Measurements from ENCODE around the gene GGA1.

GGA1 gene

GRCh38 chr22:37669586-37669985, 61.0 kb downstream of the GGA1 start:
- Histone ChIP-seq H3K9me3 (ENCODE audit: control insufficient read depth, low read length) (no peaks in the 10 kb centered on the region), H3K4me1 (ENCODE audit: control insufficient read depth, insufficient read depth, low read length) (peaks cover 8% of the 10 kb centered on the region), H3K9ac (ENCODE audit: low read length) (no peak overlapping the region), H3K36me3 (ENCODE audit: control insufficient read depth, insufficient read depth, low read length) (no peaks in the 10 kb centered on the region), H3K4me3 (ENCODE audit: low read length) (no peak overlapping the region), H3K27me3 (ENCODE audit: control insufficient read depth, insufficient read depth, low read length) (no peaks in the 10 kb centered on the region)

GRCh38 chr22:37672206-37672919, 63.7 kb downstream of the GGA1 start:
- Histone ChIP-seq H3K9ac (ENCODE audit: low read length) (no peak overlapping the region), H3K9me3 (ENCODE audit: control insufficient read depth, low read length) (no peaks in the 10 kb centered on the region), H3K27me3 (ENCODE audit: control insufficient read depth, insufficient read depth, low read length) (no peaks in the 10 kb centered on the region), H3K4me1 (ENCODE audit: control insufficient read depth, insufficient read depth, low read length) (peaks cover 36% of the 10 kb centered on the region), H3K36me3 (ENCODE audit: control insufficient read depth, insufficient read depth, low read length) (no peaks in the 10 kb centered on the region), H3K4me3 (ENCODE audit: low read length) (no peak overlapping the region)

- peaks cover 37% of the 10 kb centered on the region for H3K4me1 ChIP-seq (ENCODE audit: control insufficient read depth, insufficient read depth, low read length)
These were observed 64.4 kb downstream of the GGA1 start for GRCh38 chr22:37672920-37673455.

GRCh38 chr22:37674248-37674647, 65.6 kb downstream of the GGA1 start:
- Histone ChIP-seq H3K4me3 (ENCODE audit: low read length) (no peak overlapping the region), H3K27me3 (ENCODE audit: control insufficient read depth, insufficient read depth, low read length) (no peaks in the 10 kb centered on the region), H3K9ac (ENCODE audit: low read length) (no peak overlapping the region), H3K36me3 (ENCODE audit: control insufficient read depth, insufficient read depth, low read length) (no peaks in the 10 kb centered on the region), H3K4me1 (ENCODE audit: control insufficient read depth, insufficient read depth, low read length) (peaks cover 37% of the 10 kb centered on the region), H3K9me3 (ENCODE audit: control insufficient read depth, low read length) (no peaks in the 10 kb centered on the region)

More at GRCh38 chr22:37672920-37673455, 64.4 kb downstream of the GGA1 start:
- Histone ChIP-seq H3K9ac (ENCODE audit: low read length) (no peak overlapping the region), H3K27me3 (ENCODE audit: control insufficient read depth, insufficient read depth, low read length) (no peaks in the 10 kb centered on the region), H3K9me3 (ENCODE audit: control insufficient read depth, low read length) (no peaks in the 10 kb centered on the region), H3K36me3 (ENCODE audit: control insufficient read depth, insufficient read depth, low read length) (no peaks in the 10 kb centered on the region), H3K4me3 (ENCODE audit: low read length) (no peak overlapping the region)

- Histone ChIP-seq H3K4me1 (ENCODE audit: control insufficient read depth, insufficient read depth, low read length) (peaks cover 37% of the 10 kb centered on the region), H3K27me3 (ENCODE audit: control insufficient read depth, insufficient read depth, low read length) (no peaks in the 10 kb centered on the region), H3K9me3 (ENCODE audit: control insufficient read depth, low read length) (no peaks in the 10 kb centered on the region), H3K4me3 (ENCODE audit: low read length) (peak within 1 kb of the TSS; percentile 50), H3K36me3 (ENCODE audit: control insufficient read depth, insufficient read depth, low read length) (no peaks in the 10 kb centered on the region), H3K9ac (ENCODE audit: low read length) (peak within 1 kb of the TSS; percentile 65)
These were observed 66.6 kb downstream of the GGA1 start, which contains the start of gene LGALS1 for GRCh38 chr22:37674951-37675929. TSS of gene LGALS1 (plus strand) at chr22:37675636. CDS start at chr22:37675703, 67 bp downstream.

GRCh38 chr22:37675930-37676735, 67.5 kb downstream of the GGA1 start:
- Histone ChIP-seq H3K4me3 (ENCODE audit: low read length) (peak overlapping the region; percentile 50), H3K4me1 (ENCODE audit: control insufficient read depth, insufficient read depth, low read length) (peaks cover 38% of the 10 kb centered on the region), H3K9ac (ENCODE audit: low read length) (peak overlapping the region; percentile 65), H3K9me3 (ENCODE audit: control insufficient read depth, low read length) (no peaks in the 10 kb centered on the region), H3K36me3 (ENCODE audit: control insufficient read depth, insufficient read depth, low read length) (no peaks in the 10 kb centered on the region), H3K27me3 (ENCODE audit: control insufficient read depth, insufficient read depth, low read length) (no peaks in the 10 kb centered on the region)

- Histone ChIP-seq H3K9me3 (ENCODE audit: control insufficient read depth, low read length) (no peaks in the 10 kb centered on the region), H3K4me1 (ENCODE audit: control insufficient read depth, insufficient read depth, low read length) (peaks cover 45% of the 10 kb centered on the region), H3K4me3 (ENCODE audit: low read length) (peak overlapping the region; percentile 41), H3K36me3 (ENCODE audit: control insufficient read depth, insufficient read depth, low read length) (no peaks in the 10 kb centered on the region), H3K9ac (ENCODE audit: low read length) (peak overlapping the region; percentile 65), H3K27me3 (ENCODE audit: control insufficient read depth, insufficient read depth, low read length) (no peaks in the 10 kb centered on the region)
These were observed 68.3 kb downstream of the GGA1 start for GRCh38 chr22:37676736-37677492.

- Histone ChIP-seq H3K9me3 (ENCODE audit: control insufficient read depth, low read length) (no peaks in the 10 kb centered on the region), H3K36me3 (ENCODE audit: control insufficient read depth, insufficient read depth, low read length) (no peaks in the 10 kb centered on the region), H3K4me1 (ENCODE audit: control insufficient read depth, insufficient read depth, low read length) (peaks cover 45% of the 10 kb centered on the region), H3K9ac (ENCODE audit: low read length) (peak overlapping the region; percentile 65), H3K4me3 (ENCODE audit: low read length) (peak overlapping the region; percentile 41), H3K27me3 (ENCODE audit: control insufficient read depth, insufficient read depth, low read length) (no peaks in the 10 kb centered on the region)
These were observed 68.9 kb downstream of the GGA1 start for GRCh38 chr22:37677493-37677974.

GRCh38 chr22:37678372-37678771, 69.7 kb downstream of the GGA1 start:
- Histone ChIP-seq H3K4me1 (ENCODE audit: control insufficient read depth, insufficient read depth, low read length) (peaks cover 42% of the 10 kb centered on the region), H3K9ac (ENCODE audit: low read length) (no peak overlapping the region), H3K27me3 (ENCODE audit: control insufficient read depth, insufficient read depth, low read length) (no peaks in the 10 kb centered on the region), H3K9me3 (ENCODE audit: control insufficient read depth, low read length) (no peaks in the 10 kb centered on the region), H3K4me3 (ENCODE audit: low read length) (no peak overlapping the region), H3K36me3 (ENCODE audit: control insufficient read depth, insufficient read depth, low read length) (no peaks in the 10 kb centered on the region)

- Histone ChIP-seq H3K9ac (ENCODE audit: low read length) (no peak overlapping the region), H3K4me1 (ENCODE audit: control insufficient read depth, insufficient read depth, low read length) (peaks cover 37% of the 10 kb centered on the region), H3K27me3 (ENCODE audit: control insufficient read depth, insufficient read depth, low read length) (no peaks in the 10 kb centered on the region), H3K36me3 (ENCODE audit: control insufficient read depth, insufficient read depth, low read length) (no peaks in the 10 kb centered on the region), H3K9me3 (ENCODE audit: control insufficient read depth, low read length) (no peaks in the 10 kb centered on the region), H3K4me3 (ENCODE audit: low read length) (no peak overlapping the region)
These were observed 71.0 kb downstream of the GGA1 start for GRCh38 chr22:37679670-37680069.

All from mucosa of stomach (tissue), 1 donor.